ENCODE measurements around the gene FAM89B.

Gene FAM89B

DNA sequence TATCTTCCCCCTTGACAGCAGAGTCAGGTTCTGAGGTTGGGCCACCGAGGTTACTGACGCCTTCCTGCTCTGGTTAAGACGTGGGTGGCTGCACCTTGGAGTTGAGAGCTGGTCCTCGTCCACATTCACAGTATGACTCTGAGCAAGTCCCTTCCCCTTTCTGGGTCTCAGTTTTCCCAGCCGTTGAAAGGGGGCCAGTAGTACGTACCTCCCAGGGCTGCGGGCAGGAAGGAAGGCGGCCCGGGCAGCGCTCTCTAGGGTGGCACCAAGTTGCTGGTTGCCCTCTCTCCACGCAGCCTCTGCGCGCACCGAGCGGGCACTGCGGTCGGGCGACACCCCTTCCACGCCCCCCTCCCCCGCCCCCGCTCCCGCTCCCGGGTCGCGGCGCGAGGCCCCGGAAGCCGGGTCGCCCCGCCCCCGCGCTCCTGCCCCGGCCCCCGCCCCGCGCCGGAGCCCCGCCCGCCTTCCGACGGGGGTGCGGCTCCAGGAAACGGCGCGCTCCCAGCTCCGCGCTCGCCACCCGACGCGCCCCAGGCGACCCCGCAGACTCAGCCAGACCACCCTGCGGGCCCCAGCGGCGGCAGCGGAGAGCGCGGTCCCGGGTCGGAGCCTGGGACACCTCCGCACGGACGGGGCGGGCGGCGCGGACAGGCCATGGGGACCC, 3.4 kb downstream of the FAM89B start, which contains the start of gene EHBP1L1:
TSS of gene EHBP1L1 (plus strand) at position 486 of the 664 bp plus-strand sequence. CDS start 250 bp downstream, outside the sequence.
- DNase-seq, result peak; percentile 75

DNA sequence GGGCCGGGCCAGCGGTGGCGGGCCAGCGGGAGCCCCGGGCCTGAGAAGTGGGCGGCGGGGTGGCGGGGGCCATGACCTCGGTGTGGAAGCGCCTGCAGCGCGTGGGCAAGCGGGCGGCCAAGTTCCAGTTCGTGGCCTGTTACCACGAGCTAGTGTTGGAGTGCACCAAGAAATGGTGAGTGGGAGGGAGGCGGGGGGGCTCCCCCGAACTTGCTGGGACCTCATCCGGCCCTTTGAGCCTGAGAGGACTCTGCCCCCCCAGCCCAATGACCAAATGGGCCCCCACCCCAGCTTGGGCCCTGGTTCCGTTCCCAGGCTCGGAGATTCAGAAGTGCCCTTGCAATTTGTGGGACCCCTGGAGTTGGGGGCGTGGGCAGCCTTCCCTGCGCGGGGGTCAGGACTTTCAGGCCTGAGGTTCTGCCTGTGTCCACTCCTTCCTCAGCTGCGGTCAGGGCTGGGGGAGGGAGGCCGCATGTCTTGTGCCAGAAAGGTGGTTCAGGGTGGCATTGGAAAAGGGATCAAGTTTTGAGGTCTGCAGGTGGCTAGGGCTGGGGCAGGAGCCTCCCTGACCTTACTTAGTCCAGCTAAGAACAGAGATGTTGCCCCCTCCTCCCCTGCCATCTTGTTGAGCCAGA, 4.0 kb downstream of the FAM89B start:
- DNase-seq, result no peak

DNA sequence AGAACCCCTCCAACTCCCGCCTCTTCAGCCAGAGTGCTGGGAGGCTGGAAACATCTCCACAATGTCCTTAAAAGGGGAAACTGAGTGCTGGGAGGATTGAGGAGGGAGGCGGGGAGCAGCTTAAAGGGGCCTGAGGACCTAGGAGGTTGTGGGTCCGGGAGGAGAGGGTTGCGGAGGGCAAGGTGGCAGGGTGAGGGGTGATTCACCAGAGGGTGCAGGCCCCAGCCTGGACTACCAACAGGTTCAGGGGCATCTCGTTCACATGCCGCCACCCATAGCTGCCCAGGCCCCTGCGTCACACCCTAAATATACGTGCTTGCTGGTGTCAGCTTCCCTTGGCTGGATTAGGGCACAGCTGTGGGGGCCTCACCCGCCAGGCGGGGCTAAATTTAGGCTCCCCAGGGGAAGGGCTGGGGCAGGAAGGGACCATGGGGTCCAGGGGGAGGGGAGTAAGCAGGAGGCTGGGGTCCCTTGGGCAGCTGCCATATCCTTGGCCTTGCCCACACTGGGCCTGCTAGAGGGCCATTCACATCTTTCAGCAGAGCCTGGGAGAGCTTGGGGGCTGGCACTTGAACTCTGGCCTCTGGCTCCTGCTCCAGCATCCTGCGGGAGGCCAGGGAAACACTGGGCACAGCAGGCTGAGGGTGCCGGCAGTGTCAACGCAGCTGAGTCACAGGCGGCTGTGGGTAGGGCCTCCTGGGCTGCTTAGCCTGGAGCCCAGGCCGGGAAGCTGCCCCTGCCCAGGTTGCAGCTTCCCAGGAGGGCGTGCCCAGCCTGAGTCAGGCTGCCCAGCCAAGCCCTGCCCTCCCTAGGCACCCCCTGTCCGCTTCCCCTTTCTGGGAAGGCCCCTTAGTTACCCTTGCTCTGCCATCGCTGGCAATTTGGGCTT, 4.8 kb downstream of the FAM89B start:
- no peak for DNase-seq

DNA sequence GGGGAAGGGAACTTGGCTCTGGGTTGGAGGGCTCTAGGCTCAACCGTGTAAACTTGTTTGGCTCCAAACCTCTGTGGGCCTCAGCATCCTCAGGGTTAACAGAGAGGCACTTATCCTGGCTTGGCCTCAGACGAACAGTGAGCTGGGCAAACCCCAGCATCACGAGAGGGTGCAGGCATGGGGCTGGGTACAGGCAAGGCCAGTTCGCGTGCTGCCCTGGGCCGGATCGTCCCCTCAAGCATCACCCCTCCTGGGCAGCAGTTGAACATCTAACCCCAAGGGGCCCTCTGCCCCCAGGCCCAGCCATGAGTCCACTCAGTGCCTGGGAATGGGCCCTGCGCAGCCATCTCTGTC, 5.4 kb downstream of the FAM89B start:
- DNase-seq, result no peak

DNA sequence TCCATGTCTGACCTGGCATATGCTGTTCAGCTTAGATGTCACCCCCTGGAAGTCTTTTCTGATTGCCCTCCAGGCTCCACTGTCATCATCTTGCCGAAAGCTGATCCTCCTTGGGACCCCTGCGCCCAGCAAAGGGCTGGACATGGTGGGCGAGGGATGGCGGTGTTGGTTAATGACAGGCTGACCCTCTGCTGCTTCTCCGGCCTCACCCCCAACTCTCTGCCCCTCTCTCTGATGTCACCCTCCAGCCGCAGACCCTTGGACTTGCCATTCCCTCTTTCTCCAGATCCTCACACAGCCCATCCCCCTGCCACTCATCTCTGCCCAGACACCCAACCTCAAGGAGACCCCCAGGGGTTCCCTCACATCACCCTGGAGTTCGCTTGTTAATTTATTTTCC, 5.8 kb downstream of the FAM89B start:
- no peak for DNase-seq

DNA sequence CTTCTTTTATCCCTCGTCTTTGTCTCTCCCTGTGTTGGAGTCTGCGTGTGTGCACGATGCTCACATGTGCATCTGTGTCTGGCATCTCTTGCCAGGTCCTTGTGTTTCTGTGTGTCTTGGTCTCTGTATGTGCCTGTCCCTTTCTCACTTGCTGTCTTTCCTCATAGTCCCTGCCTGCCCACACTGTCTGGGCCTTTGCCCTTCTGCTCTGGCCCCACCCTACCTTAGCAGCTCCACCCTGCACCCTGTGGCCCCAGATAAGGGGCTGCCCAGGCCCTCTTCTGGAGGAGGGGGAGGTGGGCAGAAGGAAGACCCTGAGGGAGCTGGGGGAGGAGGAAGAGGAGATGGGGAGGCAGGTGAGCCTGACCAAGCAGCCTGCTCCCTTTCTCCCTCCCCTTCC, 6.3 kb downstream of the FAM89B start:
- no peak for DNase-seq

DNA sequence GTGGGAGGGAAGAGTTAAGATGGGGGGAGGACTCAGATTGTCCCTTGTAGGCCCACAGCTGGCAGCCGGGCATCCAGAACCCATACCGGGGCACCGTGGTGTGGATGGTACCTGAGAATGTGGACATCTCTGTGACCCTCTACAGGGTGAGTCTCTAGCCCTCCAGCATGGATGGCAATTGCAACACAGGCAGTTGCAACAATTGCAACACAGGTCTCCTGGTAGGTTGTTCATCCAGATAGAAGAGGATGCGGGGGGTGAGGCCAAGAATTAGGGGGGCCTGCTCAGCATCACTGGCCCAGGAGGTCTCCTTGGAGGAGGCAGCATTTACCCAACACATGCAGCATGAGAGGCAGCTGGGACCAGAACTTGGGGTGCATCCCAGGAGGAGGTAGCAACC, 7.0 kb downstream of the FAM89B start:
- DNase-seq, result no peak

DNA sequence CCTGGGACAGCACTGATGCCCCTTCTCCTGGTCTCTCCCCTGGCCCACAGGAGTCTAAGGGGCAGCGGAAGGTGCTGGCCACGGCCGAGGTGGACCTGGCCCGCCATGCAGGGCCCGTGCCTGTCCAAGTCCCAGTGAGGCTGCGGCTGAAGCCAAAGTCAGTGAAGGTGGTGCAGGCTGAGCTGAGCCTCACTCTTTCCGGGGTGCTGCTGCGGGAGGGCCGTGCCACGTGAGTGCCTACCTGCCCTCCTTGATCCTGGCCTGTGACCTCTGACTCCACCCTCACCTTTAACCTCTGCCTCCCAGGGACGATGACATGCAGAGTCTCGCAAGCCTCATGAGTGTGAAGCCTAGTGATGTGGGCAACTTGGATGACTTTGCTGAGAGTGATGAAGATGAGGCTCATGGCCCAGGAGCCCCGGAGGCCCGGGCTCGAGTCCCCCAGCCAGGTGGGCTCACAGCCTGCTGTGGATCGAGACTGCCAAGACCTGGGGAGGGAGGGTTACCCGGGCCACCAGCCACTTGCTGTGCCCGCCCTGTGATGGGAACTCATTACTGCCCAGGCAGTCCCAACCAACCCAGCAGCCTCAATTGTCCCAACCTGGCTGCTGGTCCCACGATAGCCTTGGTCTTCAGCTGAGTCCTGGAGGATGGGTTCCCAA, 7.8 kb downstream of the FAM89B start:
- DNase-seq, result no peak

DNA sequence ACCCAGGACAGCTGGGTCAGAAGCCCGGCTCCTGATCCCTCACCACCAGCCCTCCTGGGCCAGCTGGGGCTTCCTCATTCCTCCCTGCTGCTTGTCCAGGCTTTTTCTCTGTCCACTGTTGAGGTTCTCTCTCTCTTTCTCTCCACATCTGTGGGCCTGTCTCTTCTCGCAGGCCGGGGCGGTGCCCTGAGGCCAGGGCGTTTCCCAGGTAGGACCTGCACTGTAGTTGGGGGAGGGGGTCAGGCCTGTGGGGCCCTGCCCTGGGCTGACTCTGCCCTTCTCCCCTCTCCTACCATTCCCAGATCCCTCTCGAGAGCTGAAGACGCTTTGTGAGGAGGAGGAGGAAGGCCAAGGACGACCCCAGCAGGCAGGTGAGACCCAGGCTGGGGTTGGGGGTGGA, 8.4 kb downstream of the FAM89B start:
- DNase-seq, result no peak

DNA sequence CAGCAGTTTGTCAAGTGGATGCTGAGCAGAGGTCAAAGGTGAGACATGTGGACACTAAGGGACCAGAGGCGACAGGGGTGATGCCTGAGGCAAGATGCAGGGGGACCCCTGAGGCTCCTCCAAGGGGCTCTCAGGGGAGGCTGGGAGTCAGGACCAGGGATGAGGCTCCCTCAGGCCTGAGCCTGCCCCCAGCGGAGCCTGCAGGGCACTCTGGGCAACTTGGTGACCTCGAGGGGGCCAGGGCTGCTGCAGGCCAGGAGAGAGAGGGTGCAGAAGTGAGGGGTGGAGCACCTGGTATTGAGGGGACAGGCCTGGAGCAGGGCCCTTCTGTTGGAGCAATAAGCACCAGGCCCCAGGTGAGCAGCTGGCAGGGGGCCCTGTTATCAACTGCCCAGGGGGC, 9.6 kb downstream of the FAM89B start:
- DNase-seq, result no peak

DNA sequence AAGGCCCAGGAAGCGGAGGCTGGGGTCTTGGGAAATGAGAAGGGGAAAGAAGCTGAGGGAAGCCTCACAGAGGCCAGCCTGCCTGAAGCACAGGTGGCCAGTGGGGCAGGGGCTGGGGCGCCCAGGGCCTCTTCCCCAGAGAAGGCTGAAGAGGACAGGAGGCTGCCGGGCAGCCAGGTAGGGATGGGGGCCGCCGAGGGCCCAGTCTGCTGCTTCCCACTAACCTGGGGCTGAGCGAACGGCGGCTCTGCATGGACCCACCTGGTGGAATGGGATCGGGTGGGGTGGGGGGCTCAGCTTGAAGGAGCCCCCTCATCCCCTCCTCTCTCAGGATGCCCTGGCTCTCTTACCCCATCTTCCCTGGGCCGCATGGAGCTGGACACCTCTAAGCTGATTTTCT, 11.3 kb downstream of the FAM89B start:
- DNase-seq, result no peak

DNA sequence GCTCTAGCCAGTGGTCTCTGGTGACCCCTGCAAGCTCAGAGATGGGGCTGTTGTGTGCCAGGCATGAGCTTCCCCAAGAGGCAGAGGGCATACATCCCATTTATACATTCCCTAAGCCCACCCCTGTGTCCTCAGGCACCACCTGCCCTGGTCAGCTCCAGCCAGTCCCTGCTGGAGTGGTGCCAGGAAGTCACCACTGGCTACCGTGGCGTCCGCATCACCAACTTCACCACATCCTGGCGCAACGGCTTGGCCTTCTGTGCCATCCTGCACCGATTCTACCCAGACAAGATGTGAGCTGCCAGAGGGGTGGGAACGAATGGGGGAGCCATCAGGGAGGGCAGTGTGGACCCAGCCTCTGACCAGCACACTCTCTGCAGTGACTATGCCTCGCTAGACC, 11.8 kb downstream of the FAM89B start:
- no peak for DNase-seq

DNA sequence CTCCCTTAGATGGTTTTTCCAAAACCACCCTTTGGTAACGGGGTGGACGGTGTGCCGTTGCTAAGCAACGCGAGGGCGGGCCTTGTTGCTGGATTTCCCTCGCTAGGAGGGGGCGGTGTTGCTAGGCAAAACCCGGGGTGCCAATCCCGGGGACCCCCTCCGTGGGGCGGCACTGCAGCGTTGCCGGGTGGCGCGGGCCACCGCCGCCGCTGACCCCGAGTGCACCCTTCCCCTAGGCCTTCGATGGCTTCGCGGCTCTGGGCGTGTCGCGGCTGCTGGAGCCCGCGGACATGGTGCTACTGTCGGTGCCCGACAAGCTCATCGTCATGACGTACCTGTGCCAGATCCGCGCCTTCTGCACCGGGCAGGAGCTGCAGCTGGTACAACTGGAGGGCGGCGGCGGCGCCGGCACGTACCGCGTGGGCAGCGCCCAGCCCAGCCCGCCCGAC, 12.4 kb downstream of the FAM89B start:
- no peak for DNase-seq

DNA sequence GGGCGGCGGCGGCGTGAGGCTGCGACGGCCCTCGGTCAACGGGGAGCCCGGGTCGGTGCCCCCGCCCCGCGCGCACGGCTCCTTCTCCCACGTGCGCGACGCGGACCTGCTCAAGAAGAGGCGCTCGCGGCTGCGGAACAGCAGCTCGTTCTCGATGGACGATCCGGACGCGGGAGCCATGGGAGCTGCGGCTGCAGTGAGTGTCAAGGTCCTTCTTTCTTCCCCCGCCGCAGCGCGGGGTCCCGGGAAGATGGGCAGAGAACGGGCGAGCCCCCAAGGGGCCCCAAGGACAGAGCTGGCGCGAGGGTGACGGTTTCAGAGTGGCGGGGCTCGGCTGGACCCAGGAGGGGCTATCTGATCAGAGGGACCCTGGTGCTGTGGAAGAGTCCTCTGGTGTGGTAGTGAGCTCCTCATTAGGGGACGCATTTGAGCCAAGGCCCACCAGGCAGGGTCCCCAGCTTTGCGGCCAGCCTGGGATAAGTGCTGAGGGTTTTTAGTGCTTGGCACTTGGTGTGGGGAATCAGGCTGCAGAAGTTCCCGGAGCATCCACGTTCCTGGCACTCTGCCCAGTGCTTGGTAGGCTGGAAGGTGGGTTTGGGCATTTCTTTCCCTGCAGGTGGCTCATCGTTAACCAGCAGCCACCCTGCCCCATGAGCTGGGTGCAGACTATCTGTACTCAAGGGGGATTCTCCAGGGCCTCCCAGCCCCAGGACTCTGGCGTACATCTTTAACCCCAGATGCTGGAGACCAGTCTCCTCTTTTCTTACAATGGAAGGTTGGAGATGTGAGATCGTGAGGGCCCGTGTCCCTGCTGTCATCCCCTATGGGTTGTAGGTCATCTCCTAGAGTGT, 13.3 kb downstream of the FAM89B start:
- no peak for DNase-seq

DNA sequence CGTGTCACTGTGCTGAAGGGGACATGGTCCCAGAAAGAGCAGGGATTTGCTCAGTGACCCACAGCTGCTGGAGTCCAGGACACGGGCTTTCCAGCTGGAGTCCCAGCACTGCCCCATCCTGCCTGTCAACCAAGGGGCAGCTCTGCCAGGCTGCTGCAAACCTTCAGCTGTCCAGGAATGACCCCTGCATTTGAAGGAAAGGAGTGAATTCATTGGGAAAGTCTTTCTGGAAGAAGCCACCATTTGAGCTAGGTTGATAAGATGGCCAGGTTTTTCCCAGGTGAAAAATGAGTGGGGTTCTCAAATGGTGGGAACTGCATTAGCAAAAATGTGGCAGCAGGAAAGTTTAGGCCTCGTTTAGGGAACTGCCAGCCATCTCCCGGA, 13.9 kb downstream of the FAM89B start:
- no peak for DNase-seq

DNA sequence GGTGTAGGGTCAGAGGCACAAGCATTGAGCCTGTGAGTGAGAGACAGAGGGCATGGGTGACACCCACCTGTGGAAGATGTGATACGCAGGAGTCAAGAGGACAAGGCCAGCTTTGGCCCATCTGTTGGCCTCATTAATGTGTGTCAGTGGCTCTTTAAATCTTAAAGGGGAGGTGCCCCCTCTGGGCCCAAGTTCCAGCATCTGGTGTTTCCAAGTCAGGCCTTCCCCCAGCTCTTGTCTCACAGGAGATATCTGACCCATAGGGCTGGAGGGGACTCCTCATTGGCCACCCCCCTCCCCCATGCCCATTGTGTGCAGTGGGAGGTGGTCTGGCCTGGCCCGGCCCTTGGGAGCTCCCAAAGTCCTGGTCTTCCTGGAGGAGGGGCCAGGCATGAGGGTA, 14.3 kb downstream of the FAM89B start:
- DNase-seq, result no peak

DNA sequence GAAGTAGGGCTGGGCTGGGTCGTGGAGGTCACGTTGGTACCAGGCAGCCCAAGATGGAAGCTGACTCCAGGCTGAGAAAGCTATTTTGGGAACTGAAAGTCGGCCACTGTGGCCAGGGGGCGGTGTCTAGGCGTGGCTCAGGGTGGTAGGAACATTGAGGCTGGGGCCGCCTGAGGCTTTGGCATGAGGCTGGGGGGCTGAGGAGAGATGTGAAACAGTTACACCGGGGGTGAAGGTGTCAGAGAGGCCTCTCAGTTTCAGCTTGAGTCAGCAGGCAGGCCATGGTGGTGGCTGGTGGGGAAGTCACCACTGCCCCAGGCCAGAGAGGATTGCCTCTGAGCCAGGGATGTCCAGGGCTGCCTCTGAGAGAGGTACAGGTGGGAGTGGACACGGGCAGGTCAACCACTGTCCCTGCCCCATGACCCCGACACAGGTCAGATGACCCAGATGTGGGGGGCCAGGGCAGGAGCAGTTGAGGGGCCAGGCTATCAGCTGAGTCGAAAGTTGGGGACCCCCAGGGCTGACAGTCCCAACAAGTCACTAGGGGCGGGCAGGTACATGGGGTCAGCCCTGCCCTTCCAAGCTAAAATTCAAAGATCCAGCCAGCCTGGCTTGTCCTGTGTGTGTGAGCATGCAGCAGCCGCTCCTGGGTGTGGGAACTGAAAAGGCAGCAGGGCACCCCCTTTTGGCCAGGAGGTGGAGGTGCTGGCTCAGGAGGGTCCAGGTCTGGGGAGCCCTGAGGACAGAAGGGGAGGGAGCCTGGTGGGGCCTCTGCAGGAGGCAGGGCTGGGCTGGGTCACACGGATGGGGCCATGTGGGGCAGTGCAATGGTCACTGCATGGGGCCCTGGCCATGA, 16.1 kb downstream of the FAM89B start:
- DNase-seq, result peak; percentile 2

DNA sequence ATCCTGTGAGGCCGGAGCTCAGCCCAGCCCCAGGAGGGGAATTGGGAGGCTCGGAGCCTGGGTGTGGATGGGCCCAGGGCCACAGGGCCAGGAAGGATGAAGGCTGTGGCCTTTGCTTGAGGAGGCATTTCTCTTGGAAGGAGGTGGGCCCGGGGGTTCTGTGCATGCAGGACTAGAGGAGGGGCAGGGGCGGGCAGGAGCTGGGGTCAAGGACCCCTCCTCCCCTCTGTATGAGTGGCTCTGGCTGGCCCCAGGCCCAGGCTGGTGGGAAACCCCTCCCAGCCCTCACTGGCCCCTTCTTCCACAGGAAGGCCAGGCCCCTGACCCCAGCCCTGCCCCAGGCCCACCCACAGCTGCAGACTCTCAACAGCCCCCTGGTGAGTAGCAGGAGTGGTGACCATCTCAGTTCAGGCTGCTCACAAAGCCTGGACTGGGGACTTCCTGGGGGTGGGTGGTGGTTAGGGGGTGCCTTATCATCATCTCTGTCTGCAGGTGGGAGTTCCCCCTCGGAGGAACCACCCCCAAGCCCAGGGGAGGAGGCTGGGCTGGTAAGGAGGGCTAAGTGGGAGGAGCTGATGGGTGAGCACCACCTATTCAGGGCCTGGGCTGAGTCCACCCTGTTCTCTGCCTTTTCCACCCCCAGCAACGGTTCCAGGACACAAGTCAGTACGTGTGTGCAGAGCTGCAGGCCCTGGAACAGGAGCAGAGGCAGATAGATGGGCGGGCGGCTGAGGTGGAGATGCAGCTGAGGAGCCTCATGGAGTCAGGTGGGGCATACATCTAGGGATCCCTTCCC, 17.3 kb downstream of the FAM89B start:
- no peak for DNase-seq

DNA sequence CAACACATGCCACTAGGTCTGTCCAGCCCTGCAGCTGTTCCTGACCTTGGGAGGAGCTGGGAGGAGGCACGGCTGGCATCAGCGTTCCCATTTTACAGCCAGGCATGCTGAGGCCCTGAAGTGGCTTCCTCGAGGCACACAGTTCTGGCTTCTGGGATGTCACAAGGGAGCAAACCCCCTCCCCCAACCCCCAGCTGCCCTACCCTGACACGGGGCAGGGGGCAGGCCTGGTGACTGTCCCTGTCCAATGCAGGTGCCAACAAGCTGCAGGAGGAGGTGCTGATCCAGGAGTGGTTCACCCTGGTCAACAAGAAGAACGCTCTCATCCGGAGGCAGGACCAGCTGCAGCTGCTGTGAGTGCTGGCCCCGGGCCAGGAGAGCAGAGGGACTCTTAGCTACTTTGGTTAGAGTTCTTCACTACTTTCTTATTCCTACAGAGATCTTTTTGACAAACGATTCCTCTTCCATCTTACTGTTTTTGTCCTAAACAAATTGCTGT, 18.0 kb downstream of the FAM89B start:
- DNase-seq, result peak; percentile 11
